ENCODE measurements around the gene EHBP1. TPM values are rescaled to one million over a fixed set of nuclear protein-coding genes. Genes with fewer than 3 reads are reported as not detected.
A peak's percentile ranks its signal among the peaks of the same experiment; 100 is the strongest.

Gene EHBP1
- total RNA-seq, 1 donor from 2014 or later = 45.8 TPM

DNA sequence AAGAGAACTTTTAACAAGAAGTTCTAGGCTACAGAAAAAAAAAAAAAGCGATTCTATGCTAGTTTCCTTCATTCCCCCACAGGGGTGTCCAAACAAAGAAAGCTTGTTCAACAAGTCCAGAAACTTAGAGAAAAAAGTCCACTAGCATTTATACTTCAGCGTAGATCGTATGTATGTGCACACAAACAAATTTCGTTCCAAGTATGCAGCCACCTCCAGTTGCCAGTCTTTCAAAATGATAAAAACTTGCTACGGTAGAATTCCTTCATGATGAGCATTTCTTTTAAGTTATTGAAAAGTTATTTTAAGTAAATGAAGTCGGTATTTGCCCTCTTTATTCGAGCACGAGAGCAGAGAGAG lies 341.4 kb downstream of the EHBP1 start:
- Histone ChIP-seq H3K27me3 (ENCODE audit: low read depth) (peaks cover 88% of the 10 kb centered on the region), H3K4me1 (peaks cover 40% of the 10 kb centered on the region), H3K36me3 (no peaks in the 10 kb centered on the region), H3K27ac (no peak overlapping the region), H3K4me3 (no peak overlapping the region), H3K9me3 (no peaks in the 10 kb centered on the region)
- DNase-seq = no peak
- intact Hi-C loops (cut with DNase I) = no loop called here
- no peak for ATAC-seq
- TF ChIP-seq, protein P1, sequence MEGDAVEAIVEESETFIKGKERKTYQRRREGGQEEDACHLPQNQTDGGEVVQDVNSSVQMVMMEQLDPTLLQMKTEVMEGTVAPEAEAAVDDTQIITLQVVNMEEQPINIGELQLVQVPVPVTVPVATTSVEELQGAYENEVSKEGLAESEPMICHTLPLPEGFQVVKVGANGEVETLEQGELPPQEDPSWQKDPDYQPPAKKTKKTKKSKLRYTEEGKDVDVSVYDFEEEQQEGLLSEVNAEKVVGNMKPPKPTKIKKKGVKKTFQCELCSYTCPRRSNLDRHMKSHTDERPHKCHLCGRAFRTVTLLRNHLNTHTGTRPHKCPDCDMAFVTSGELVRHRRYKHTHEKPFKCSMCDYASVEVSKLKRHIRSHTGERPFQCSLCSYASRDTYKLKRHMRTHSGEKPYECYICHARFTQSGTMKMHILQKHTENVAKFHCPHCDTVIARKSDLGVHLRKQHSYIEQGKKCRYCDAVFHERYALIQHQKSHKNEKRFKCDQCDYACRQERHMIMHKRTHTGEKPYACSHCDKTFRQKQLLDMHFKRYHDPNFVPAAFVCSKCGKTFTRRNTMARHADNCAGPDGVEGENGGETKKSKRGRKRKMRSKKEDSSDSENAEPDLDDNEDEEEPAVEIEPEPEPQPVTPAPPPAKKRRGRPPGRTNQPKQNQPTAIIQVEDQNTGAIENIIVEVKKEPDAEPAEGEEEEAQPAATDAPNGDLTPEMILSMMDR (IDR thresholded peaks at IDR 0.05) = no peak

DNA sequence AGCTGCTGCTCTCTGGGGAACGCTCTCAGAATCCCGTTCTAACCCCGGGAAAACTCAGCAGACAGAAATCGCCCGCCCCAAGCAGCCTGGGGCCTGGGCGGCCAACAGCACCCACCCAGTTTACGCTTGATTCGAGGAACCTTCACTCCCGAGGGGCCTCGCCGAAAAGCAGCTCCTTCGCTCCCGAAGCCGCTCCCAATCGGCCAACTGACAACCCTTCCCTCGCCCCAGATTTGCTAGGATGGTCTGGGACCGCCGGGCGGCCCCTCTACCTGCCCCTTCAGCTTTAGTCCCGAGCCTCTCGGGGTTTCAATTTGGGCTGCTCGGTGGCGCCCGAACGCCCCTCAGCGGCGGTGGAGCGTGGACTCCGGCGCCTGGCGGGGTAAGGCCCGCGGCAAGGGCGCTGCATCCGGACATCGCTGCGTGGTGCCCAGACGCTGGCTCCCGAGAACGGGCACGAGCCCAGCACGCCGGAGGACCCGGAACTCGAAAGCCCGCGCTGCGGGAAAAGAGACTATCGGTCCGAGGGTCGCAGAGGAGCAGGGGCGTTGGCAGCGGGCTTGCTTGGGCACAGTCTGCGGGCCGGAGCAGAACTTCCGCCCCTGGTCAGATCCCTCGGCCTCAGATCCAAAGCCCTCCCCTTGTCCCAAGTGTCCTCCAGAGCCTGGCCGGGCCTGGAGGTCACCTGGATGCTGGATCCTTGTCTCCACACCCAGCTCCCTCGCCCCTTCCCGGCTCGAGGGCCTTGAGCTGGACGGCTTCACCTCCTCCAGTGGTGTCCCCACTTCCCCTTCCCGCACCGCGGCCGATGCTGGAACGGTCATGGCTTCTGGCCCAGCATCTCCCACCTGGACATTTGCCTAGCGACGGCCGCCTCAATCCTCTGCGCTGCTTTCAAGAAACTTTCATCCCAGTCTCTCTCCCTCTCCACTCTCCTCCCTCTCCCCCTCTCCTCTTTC lies 342.1 kb downstream of the EHBP1 start:
- TF ChIP-seq, protein P1 (IDR thresholded peaks at IDR 0.05) = no peak

GRCh38 chr2:63048367-63049171 lies 343.1 kb downstream of the EHBP1 start:
- Histone ChIP-seq H3K36me3 (no peaks in the 10 kb centered on the region), H3K27ac (no peak overlapping the region), H3K9me3 (no peaks in the 10 kb centered on the region), H3K27me3 (ENCODE audit: low read depth) (peaks cover 99% of the 10 kb centered on the region), H3K4me1 (peaks cover 48% of the 10 kb centered on the region), H3K4me3 (no peak overlapping the region)
- DNase-seq (no peak), ATAC-seq (no peak)
- intact Hi-C loops (cut with DNase I) = no loop called here
- TF ChIP-seq, protein P1 (IDR thresholded peaks at IDR 0.05) = no peak

More for the DNA sequence above, 342.1 kb downstream of the EHBP1 start:
- peaks cover 95% of the 10 kb centered on the region for H3K27me3 ChIP-seq (ENCODE audit: low read depth)
- H3K36me3 ChIP-seq = no peaks in the 10 kb centered on the region
- H3K4me1 ChIP-seq = peaks cover 40% of the 10 kb centered on the region
- no peak overlapping the region for H3K27ac ChIP-seq
- no peak for ATAC-seq
- intact Hi-C loops (cut with DNase I) = no loop called here
- DNase-seq = peak; percentile 53
- H3K9me3 ChIP-seq = no peaks in the 10 kb centered on the region
- peak overlapping the region; percentile 33 for H3K4me3 ChIP-seq

- DNase-seq = no peak
- peaks cover 100% of the 10 kb centered on the region for H3K27me3 ChIP-seq (ENCODE audit: low read depth)
- peak overlapping the region; percentile 58 for H3K4me3 ChIP-seq
- H3K27ac ChIP-seq = no peak overlapping the region
- no peak for ATAC-seq
- intact Hi-C loops (cut with DNase I) = no loop called here
- TF ChIP-seq, protein P1 (IDR thresholded peaks at IDR 0.05) = no peak
- peaks cover 56% of the 10 kb centered on the region for H3K4me1 ChIP-seq
- H3K36me3 ChIP-seq = no peaks in the 10 kb centered on the region
- H3K9me3 ChIP-seq = no peaks in the 10 kb centered on the region
Measured at GRCh38 chr2:63049211-63049969, 343.9 kb downstream of the EHBP1 start.

- H3K36me3 ChIP-seq = no peaks in the 10 kb centered on the region
- intact Hi-C loops (cut with DNase I) = no loop called here
- peaks cover 58% of the 10 kb centered on the region for H3K4me1 ChIP-seq
- no peak for DNase-seq
- H3K4me3 ChIP-seq = peak overlapping the region; percentile 58
- TF ChIP-seq, protein P1 (IDR thresholded peaks at IDR 0.05) = no peak
- no peaks in the 10 kb centered on the region for H3K9me3 ChIP-seq
- H3K27me3 ChIP-seq (ENCODE audit: low read depth) = peaks cover 100% of the 10 kb centered on the region
- ATAC-seq = peak in 1 of 2 donors; percentile 50
- H3K27ac ChIP-seq = no peak overlapping the region
Measured at GRCh38 chr2:63049970-63050333, 344.4 kb downstream of the EHBP1 start.

All from lower lobe of right lung (tissue), 2 donors.